NB4 (cell line): ENCODE measurements around the gene ARHGAP24.

Experiments
- CTCF ChIP-seq: IDR thresholded peaks from one replicate; pipeline ENCODE4 v1.5.1; 2012; ENCODE audit warnings: low read depth, low read length
- POLR2A ChIP-seq: IDR thresholded peaks from 2 replicates; pipeline ENCODE4 v1.6.1; 2011; ENCODE audit warnings: mild to moderate bottlenecking; ENCODE audit not compliant: insufficient read length; ENCODE audit errors: extremely low read depth

GRCh38 chr4:85741921-85742591, 267.1 kb downstream of the ARHGAP24 start:
- no peak for TF ChIP-seq POLR2A
- TF ChIP-seq CTCF = no peak
